Measurements from ENCODE around the gene LCE1D.

LCE1D gene

DNA sequence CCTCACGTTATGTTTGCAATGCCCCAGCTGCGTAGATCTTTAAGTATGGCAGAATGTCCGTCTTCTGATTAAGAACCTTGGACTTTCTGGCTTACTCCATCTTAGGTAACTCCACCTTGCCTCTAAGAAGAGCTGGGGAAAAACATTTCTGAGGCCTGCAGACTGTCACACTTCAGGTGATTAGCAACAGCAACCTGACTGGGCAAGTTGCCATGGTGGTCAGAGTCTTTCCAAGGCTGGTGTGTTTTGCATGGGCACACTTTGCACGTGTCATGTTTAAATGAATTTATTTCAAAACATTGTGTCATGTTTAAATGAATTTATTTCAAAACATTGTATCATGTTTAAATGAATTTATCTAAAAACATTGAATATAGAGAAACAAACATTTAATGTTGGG lies 37.9 kb upstream of the LCE1D start:
- no peak for TF ChIP-seq POLR2A (IDR thresholded peaks at IDR 0.05; ENCODE audit: extremely low read depth, insufficient read length)
- TF ChIP-seq MYC (IDR thresholded peaks at IDR 0.05; ENCODE audit: low read depth, low read length): no peak
- no peak for TF ChIP-seq CTCF (IDR thresholded peaks at IDR 0.05; ENCODE audit: low read depth, low read length)
- TF ChIP-seq, protein P1, sequence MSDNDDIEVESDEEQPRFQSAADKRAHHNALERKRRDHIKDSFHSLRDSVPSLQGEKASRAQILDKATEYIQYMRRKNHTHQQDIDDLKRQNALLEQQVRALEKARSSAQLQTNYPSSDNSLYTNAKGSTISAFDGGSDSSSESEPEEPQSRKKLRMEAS (IDR thresholded peaks at IDR 0.05; ENCODE audit: low read depth, low read length): no peak
- no peak for DNase-seq (ENCODE audit: low read depth)
- H3K4me3 ChIP-seq (ENCODE audit: low read depth, low read length): no peak overlapping the region

DNA sequence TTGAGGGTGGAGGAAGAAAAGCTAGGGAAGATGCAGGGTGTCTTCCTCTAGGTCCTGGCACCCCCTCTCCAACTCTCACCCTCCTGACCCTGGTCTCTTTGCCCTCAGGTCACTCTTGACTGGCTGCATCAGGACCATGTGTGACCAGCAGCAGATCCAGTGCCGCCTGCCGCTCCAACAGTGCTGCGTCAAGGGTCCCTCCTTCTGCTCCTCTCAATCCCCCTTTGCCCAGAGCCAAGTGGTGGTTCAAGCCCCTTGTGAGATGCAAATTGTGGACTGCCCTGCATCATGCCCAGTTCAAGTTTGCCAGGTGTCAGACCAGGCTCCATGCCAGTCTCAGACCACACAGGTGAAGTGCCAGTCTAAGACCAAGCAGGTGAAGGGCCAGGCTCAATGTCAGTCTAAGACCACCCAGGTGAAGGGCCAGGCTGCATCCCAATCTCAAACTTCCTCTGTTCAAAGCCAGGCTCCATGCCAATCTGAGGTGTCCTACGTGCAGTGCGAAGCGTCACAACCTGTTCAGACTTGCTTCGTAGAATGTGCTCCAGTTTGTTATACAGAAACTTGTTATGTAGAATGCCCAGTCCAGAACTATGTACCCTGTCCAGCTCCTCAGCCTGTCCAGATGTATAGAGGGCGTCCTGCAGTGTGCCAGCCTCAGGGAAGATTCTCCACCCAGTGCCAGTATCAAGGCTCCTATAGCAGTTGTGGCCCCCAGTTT lies 36.9 kb upstream of the LCE1D start:
- no peak for TF ChIP-seq MYC (IDR thresholded peaks at IDR 0.05; ENCODE audit: low read depth, low read length)
- no peak for TF ChIP-seq POLR2A (IDR thresholded peaks at IDR 0.05; ENCODE audit: extremely low read depth, insufficient read length)
- TF ChIP-seq, protein P1 (IDR thresholded peaks at IDR 0.05; ENCODE audit: low read depth, low read length): no peak
- no peak for TF ChIP-seq CTCF (IDR thresholded peaks at IDR 0.05; ENCODE audit: low read depth, low read length)
- H3K4me3 ChIP-seq (ENCODE audit: low read depth, low read length): no peak overlapping the region
- DNase-seq (ENCODE audit: low read depth): no peak

DNA sequence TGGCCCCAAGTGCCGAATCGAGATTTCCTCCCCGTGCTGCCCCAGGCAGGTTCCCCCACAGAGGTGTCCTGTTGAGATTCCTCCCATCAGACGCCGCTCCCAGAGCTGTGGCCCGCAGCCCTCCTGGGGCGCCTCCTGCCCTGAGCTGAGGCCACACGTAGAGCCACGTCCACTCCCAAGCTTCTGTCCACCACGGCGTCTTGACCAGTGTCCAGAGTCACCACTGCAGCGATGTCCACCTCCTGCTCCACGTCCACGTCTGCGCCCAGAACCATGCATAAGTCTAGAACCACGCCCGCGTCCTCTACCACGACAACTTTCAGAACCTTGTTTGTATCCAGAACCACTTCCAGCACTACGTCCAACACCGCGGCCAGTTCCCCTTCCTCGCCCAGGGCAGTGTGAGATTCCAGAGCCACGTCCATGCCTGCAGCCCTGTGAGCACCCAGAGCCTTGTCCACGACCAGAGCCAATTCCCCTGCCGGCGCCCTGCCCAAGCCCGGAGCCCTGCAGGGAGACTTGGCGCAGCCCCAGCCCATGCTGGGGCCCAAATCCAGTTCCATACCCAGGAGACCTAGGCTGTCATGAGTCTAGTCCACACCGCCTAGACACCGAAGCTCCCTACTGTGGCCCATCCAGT lies 35.9 kb upstream of the LCE1D start:
- DNase-seq (ENCODE audit: low read depth): no peak
- no peak overlapping the region for H3K4me3 ChIP-seq (ENCODE audit: low read depth, low read length)
- TF ChIP-seq MYC (IDR thresholded peaks at IDR 0.05; ENCODE audit: low read depth, low read length) (no peak), POLR2A (IDR thresholded peaks at IDR 0.05; ENCODE audit: extremely low read depth, insufficient read length) (no peak), CTCF (IDR thresholded peaks at IDR 0.05; ENCODE audit: low read depth, low read length) (no peak)
- TF ChIP-seq, protein P1 (IDR thresholded peaks at IDR 0.05; ENCODE audit: low read depth, low read length): no peak

DNA sequence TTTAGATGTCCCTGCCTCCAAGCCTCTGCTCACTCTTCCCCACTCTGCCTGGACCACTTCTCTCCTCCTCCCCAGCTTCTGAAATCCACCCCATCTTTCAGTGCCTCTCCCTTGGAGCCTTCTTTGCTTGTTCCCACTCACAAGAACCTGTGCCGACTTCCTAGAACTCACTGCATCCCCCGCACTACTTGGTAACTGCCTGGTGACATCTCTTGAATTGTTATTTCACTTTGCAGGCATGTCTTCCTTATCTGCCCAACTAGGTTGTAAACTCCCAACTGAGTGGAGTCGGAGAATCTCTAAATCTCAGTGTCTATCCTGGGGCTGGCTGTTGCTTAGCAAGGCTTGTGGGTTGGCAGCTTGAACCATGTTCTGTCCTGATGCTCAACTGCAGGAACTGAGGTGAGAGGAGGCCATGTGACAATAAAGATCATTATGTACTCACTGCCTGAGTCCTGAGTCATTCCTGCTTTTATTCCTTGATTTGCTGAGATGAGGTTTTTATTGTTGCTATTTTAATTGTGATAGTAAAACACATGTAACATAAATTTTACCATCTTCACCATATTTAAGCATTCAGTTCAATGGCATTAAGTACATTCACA lies 34.8 kb upstream of the LCE1D start:
- H3K4me3 ChIP-seq (ENCODE audit: low read depth, low read length): no peak overlapping the region
- DNase-seq (ENCODE audit: low read depth): no peak
- TF ChIP-seq, protein P1 (IDR thresholded peaks at IDR 0.05; ENCODE audit: low read depth, low read length): no peak
- TF ChIP-seq POLR2A (IDR thresholded peaks at IDR 0.05; ENCODE audit: extremely low read depth, insufficient read length) (no peak), CTCF (IDR thresholded peaks at IDR 0.05; ENCODE audit: low read depth, low read length) (no peak), MYC (IDR thresholded peaks at IDR 0.05; ENCODE audit: low read depth, low read length) (no peak)

DNA sequence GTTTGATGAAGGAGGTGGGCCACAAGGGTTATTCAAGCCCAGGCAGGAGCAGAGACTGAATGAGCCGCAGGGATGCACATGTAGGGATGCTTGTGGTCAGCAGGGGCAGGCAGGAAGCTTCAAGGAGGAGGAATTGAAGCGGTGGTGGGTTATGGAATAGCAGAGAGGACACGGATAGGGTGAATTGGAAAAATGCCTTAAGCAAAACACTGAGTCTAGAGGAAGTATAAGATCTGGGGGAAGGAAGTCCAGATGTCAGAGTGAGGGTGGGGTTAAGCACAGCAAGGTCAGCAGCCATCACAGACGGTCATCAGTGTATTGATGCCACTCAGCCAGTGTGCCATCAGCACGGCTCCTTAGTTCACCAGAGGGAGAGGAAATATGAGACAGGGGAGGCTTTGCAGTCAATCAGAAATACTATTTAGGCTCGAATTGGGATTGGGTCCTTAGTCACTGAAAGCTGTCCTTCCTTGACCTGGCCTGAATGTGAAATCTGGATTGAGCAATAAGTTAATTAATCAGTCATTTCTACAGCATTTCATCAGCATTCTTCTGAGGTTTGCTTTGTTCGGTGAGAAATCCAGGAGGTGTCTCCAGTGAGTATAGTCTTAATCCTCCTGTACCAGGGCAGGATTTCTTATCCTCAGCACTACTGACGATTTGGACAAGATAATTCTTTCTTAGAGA lies 27.5 kb upstream of the LCE1D start:
- no peak for TF ChIP-seq POLR2A (IDR thresholded peaks at IDR 0.05; ENCODE audit: extremely low read depth, insufficient read length)
- no peak for TF ChIP-seq CTCF (IDR thresholded peaks at IDR 0.05; ENCODE audit: low read depth, low read length)
- no peak for TF ChIP-seq MYC (IDR thresholded peaks at IDR 0.05; ENCODE audit: low read depth, low read length)
- TF ChIP-seq, protein P1 (IDR thresholded peaks at IDR 0.05; ENCODE audit: low read depth, low read length): no peak
- no peak for DNase-seq (ENCODE audit: low read depth)
- no peak overlapping the region for H3K4me3 ChIP-seq (ENCODE audit: low read depth, low read length)
